ENCODE data around the gene BORCS8.
"Not testable (repeated sequence)": the region's sequence is repeated elsewhere in the genome, so short reads cannot be mapped to it uniquely, and the experiment has no call there.

Gene BORCS8

DNA sequence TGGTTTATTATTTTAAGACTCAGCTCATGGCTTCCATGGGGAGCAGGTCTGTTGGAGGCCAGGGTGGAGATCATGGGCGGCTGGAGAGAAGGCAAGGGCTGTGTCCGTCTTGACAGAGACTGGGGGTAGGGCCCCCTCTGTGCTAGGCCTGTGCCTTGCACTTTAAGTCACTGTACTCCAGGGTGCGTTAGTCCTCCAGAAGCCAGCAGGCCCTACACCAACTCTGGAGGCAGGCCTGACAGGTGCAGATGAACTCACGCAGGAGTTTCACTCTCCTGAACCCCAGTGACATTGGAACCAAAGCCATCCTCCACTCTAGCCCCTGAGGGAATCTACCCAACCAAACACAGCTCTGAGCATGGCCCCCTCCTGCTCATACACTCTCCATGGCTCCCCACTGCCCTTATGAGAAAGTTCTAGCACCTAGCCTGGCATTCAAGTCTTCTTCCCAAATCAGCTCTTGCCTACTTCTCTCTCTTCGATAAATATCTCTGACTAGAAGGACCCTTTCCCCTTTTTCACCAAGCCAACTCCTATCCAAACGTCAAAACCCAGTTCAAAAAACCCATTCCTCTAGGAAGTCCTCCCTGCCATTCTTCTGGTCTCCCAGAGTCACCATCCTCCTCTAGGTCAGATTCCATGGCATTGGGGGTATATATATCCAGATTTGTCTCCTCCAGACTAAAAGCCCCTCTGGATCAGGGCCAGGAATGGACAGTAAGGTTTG, 37.0 kb downstream of the BORCS8 start:
- Mint-ChIP-seq H3K9me3 (no peaks in the 10 kb centered on the region), H3K27ac (no peak overlapping the region), H3K27me3 (ENCODE audit: low read depth) (no peaks in the 10 kb centered on the region), H3K4me3 (no peak overlapping the region), H3K36me3 (ENCODE audit: low read depth) (peaks cover 8% of the 10 kb centered on the region), H3K4me1 (ENCODE audit: low read depth) (no peaks in the 10 kb centered on the region)

DNA sequence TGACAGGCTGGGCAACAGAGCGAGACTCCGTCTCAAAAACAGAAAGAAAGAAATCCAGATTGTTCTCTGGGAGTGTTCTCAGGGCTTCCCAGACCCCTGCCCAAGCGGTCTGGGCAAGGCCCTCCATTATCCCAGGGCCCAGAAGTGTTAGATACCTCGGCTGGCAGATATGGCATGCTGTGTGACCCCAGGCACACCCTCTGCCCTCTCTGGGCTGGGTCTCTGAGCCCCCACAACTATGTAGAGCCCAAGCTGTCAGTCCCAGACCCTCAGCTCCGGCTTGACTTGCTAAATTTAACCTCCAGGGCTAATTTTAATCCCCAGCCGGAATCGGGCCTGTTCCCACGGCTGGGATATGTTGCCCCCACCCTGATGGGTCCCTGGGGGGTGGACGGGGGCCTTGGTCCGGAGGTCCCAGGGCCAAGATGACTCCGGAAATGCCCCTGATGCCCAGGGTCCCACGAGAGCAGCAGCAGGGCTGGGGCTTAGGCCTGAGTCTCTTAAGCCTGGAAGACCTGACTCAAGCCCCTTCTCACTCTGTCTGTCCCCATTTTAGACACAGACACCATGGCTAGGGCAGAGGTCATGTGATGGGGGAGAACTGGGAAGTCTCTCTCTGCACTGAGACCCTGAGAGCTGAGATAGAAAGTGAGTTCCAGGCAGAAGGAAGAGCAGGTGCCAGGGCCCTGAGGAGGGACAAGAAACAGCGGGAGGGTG, 39.1 kb downstream of the BORCS8 start:
- Mint-ChIP-seq H3K4me1 (ENCODE audit: low read depth) (no peaks in the 10 kb centered on the region), H3K36me3 (ENCODE audit: low read depth) (peaks cover 14% of the 10 kb centered on the region), H3K27ac (no peak overlapping the region), H3K4me3 (no peak overlapping the region), H3K27me3 (ENCODE audit: low read depth) (no peaks in the 10 kb centered on the region), H3K9me3 (no peaks in the 10 kb centered on the region)

DNA sequence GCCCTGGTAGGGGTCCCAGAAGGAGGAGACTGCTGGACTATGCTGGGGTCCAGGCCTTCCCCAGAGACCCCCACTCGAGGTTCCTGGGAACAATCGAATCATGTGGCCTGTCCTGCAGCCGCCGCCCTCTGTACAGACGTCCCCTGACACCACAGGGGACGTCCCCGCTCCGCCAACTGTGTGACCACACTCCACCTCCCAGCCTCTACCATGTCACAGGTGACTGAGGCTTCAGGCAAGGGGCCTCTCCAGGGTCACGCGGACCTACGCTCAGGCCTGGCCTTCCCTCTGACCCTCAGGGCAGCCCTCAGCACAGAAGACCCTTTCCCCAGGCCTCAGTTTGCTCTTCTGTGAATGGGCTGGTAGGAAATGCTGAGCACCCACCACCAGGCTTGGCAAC, 40.5 kb downstream of the BORCS8 start:
- Mint-ChIP-seq H3K27me3 (ENCODE audit: low read depth) (no peaks in the 10 kb centered on the region), H3K27ac (no peak overlapping the region), H3K4me1 (ENCODE audit: low read depth) (no peaks in the 10 kb centered on the region), H3K4me3 (no peak overlapping the region), H3K36me3 (ENCODE audit: low read depth) (peaks cover 13% of the 10 kb centered on the region), H3K9me3 (no peaks in the 10 kb centered on the region)

DNA sequence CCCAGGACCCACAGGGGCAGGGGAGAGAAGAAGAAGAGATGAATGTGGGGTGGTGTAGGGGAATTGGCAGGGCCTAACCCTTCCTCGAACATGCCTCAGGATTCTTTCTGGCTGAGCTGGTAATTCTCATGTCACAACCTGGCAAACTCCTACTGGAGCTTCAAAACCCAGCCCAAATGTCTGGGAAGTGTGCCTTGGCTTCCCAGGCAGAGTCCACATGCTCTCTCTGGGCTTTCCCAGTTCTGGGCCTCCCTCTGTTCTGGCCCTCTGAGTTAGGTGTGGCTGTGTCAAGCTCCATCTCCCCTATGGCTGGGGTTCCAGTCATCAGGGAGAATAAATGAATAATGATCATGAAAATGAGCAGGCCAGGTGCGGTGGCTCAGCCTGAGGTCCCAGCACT, 42.5 kb downstream of the BORCS8 start:
- Mint-ChIP-seq H3K4me3 (no peak overlapping the region), H3K4me1 (ENCODE audit: low read depth) (no peaks in the 10 kb centered on the region), H3K36me3 (ENCODE audit: low read depth) (peaks cover 7% of the 10 kb centered on the region), H3K27ac (no peak overlapping the region), H3K9me3 (no peaks in the 10 kb centered on the region), H3K27me3 (ENCODE audit: low read depth) (no peaks in the 10 kb centered on the region)

DNA sequence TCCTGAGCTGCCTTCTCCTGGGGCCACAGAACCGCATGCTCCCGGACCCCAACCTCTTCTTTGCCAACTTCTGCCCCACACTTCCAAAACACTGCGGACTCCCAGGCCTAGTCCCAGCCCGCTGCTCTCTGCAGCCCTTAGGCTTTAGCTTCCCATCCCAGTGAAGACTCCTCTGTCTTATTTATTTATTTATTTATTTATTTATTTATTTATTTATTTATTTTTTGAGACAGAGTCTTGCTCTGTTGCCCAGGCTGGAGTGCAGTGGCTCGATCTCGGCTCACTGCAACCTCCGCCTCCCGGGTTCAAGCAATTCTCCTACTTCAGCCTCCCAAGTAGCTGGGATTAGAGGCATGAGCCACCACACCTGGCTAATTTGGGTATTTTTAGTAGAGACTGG, 43.4 kb downstream of the BORCS8 start:
- not testable (repeated sequence) for H3K4me3 Mint-ChIP-seq; H3K9me3 Mint-ChIP-seq; H3K36me3 Mint-ChIP-seq (ENCODE audit: low read depth); H3K27me3 Mint-ChIP-seq (ENCODE audit: low read depth); H3K27ac Mint-ChIP-seq; H3K4me1 Mint-ChIP-seq (ENCODE audit: low read depth)

DNA sequence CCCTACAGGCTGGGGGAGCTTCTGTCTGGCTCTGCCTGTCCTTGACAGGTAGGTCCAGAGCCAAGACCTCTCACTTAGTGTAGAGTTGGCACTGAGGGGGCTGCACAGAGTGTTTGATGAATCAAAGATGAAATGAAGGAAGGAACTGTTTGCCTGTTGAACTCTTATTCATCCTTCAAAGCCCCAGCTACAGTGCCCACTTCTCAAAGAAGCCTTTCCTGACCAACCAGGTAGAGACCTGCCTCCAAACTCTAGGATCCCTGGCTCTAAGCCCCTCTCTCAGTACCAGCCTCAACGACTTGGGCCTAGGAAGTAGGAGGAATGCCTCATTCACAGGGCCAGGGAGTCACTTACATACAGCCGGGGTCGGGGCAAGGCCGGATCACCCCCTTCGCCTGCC, 44.6 kb downstream of the BORCS8 start:
- Mint-ChIP-seq H3K36me3 (ENCODE audit: low read depth) (peaks cover 7% of the 10 kb centered on the region), H3K9me3 (no peaks in the 10 kb centered on the region), H3K4me3 (no peak overlapping the region), H3K27me3 (ENCODE audit: low read depth) (no peaks in the 10 kb centered on the region), H3K4me1 (ENCODE audit: low read depth) (no peaks in the 10 kb centered on the region), H3K27ac (no peak overlapping the region)

DNA sequence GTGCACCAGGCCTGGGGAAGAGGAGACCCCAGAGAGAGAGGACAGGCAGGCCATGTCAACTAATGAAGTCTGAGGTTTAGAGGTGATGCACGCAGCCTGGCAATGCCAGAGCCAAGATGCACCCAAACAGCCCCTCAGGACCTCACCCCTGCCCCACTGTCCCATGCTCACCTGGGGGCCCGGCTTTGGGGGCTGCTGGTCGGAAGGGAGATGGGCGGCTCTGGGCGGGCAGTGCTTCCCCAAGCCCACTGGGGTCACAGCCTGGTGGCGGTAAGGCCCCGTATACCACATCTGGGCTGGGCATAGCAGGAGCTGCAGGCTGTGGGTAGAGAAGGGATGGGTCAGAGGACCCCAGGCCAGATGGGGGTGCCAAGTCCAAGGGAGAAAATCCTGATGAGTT, 45.1 kb downstream of the BORCS8 start:
- H3K4me1 Mint-ChIP-seq (ENCODE audit: low read depth): no peaks in the 10 kb centered on the region
- H3K4me3 Mint-ChIP-seq: no peak overlapping the region
- H3K27me3 Mint-ChIP-seq (ENCODE audit: low read depth): no peaks in the 10 kb centered on the region
- peaks cover 7% of the 10 kb centered on the region for H3K36me3 Mint-ChIP-seq (ENCODE audit: low read depth)
- no peak overlapping the region for H3K27ac Mint-ChIP-seq
- H3K9me3 Mint-ChIP-seq: no peaks in the 10 kb centered on the region

DNA sequence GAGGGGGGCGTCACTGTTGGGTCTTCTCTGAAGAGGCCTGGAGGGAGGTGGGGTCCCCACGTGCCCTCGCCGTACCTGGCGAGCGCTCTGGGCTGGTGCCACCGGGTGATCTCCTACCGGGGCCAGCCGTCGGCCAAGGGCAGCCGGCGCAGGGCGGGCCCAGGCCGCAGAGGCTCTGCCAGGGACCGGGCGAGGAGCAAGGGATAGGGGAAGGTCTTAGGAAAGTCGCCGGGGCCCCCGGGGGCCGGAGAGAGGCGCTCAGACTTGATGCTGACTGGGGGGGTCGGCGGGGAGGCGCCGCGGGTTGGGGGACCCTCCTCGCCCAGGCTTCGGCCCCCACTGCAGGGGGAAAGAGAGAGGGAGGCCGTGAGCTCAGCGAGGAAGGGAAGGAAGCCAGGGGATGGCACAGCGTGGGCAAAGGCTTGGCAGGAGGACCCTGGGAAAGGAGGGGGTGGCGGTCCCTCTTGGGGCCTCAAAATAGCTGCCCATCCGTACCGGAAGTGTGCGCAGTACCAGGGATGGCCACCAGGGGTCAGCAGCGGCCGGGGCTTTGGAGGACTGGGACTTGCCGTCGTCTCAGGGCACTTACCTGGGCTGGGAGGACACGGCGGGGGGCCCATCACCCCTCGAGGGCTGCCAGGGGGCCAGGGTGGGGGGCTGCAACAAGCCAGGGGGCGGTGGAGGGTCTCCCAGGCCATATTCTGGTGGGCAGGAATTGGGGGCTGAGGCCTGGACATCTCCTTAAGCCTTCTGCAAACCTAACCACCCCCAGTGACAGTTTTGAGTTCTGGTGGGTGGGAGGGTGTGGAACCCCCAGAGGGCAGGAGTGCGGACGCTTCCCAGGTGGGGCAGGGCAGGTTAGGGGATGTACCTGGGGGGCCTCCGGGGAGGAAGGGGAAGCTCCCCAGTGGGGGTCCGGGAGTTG, 46.0 kb downstream of the BORCS8 start:
- Mint-ChIP-seq H3K4me1 (ENCODE audit: low read depth) (no peaks in the 10 kb centered on the region), H3K9me3 (no peaks in the 10 kb centered on the region), H3K27me3 (ENCODE audit: low read depth) (no peaks in the 10 kb centered on the region), H3K27ac (no peak overlapping the region), H3K4me3 (no peak overlapping the region), H3K36me3 (ENCODE audit: low read depth) (peaks cover 7% of the 10 kb centered on the region)

DNA sequence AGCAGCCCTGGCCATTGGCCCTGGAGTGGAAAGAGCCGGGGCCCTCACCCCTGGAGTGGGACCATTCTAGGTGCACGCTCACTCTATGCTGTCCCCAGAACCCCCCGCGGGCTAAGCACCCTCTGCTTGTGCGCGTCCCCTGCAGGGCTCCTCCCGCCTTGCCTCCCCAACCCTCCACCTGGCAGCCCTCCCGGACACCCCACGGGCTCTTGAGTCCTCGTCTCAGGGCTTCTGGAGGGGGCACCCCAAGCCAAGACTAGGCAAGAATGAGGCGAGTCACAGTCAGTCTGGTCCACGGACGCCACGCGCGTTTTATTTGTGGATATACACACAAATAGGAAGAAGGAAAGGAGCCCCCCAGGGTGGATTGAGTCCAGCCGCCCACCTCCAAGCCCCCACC, 46.7 kb downstream of the BORCS8 start:
- Mint-ChIP-seq H3K27me3 (ENCODE audit: low read depth) (no peaks in the 10 kb centered on the region), H3K4me3 (no peak overlapping the region), H3K4me1 (ENCODE audit: low read depth) (no peaks in the 10 kb centered on the region), H3K27ac (peak overlapping the region; percentile 43), H3K9me3 (no peaks in the 10 kb centered on the region), H3K36me3 (ENCODE audit: low read depth) (peaks cover 7% of the 10 kb centered on the region)

DNA sequence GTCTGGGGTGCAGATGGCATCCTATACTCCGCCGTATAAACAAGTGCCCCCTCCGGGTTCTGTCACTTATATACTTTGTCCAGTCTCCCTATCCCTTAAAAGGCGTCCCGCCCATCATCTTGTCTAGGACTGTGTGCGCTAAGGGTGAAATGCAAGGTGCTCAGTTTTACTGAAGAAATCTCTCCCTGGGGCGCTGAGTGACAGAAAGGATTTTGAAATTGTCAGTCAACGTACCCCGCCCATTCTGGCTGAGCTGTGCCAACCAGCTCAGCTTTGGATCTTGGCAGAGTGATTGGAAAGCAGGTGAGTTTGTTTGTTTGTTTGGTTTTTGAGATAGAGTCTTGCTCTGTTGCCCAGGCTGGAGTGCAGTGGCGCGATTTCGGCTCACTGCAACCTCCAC, 49.6 kb downstream of the BORCS8 start:
- Mint-ChIP-seq H3K27ac (no peak overlapping the region), H3K4me3 (no peak overlapping the region), H3K36me3 (ENCODE audit: low read depth) (no peaks in the 10 kb centered on the region), H3K27me3 (ENCODE audit: low read depth) (no peaks in the 10 kb centered on the region), H3K9me3 (no peaks in the 10 kb centered on the region), H3K4me1 (ENCODE audit: low read depth) (peaks cover 21% of the 10 kb centered on the region)

DNA sequence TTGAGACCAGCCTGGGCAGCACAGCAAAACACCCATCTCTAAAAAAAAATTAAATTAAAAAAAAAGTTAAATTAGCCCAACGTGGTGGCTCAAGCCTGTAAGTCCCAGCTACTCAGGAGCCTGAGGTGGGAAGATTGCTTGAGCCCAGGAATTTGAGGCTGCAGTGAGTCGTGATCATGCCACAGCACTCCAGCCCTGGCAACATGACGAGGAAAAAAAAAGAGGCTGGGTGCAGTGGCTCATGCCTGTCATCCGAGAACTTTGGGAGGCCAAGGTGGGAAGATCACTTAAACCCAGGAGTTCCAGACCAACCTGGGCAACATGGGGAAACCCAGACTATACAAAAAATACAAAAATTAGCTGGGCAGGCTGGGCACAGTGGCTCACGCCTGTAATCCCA, 51.5 kb downstream of the BORCS8 start:
- H3K4me3 Mint-ChIP-seq: no peak overlapping the region
- peaks cover 25% of the 10 kb centered on the region for H3K4me1 Mint-ChIP-seq (ENCODE audit: low read depth)
- no peaks in the 10 kb centered on the region for H3K27me3 Mint-ChIP-seq (ENCODE audit: low read depth)
- no peak overlapping the region for H3K27ac Mint-ChIP-seq
- no peaks in the 10 kb centered on the region for H3K9me3 Mint-ChIP-seq
- no peaks in the 10 kb centered on the region for H3K36me3 Mint-ChIP-seq (ENCODE audit: low read depth)

DNA sequence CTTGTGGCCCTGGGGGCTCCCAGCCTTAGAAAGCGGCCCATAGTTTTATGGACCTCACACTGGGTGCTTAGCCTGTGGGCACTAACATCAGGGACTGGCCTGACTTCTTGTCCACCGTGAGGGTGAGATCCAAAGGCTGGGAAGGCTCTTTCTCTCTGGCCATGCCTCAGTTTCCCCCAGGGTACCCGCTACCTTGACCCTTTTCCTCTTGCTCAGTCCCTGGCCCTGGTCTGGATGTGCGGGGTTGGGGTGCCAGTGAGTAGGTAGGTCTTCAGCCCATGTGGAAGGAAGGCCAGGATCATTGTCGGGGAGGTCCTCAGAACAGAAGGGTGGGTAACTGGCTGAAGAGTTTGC, 52.1 kb downstream of the BORCS8 start:
- no peak overlapping the region for H3K27ac Mint-ChIP-seq

DNA sequence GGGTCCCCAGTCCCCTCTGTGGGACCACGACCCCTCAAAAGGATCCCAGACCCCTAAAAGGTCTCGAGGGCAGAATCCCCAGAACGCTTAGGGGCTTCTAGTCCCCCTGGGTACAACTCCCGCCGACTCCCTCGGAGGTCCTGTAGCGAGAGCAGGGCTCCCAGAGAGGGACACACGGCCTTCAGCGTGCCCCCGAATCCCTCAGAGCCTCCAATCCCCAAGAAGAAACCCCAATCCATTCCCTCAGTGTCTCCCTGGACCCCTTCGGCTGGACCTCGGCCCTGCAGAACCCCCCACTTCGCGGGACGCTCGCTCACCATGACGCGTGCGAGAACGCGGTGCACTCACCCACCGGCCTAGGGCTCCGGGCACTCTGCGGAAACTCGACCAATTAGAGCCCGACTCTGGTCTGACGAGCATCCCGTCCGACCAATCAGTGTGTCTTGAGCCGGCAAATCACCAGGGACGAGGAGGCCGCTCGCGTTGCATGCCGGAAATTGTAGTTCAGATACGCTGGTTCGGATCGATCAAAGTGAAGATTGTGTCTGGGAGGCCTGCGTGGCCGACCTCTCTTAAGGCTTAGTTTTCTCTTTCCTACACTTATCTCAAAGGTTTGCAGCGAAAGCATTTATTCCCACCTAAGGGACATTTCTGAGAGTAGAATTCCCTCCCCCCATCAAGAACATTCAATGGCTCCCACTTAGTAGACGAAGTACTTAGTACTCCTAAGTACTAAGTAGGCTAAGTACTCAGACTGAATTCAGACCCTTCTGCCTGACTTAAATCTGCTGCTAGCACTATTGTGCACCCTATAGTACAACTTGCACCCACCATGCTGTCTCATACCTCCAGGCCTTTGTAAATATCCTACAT, 53.6 kb downstream of the BORCS8 start, which contains the start of gene TMEM161A:
TMEM161A (minus strand) TSS at position 370 of the 873 bp plus-strand sequence; CDS start at position 320, 50 bp downstream.
- peaks cover 3% of the 10 kb centered on the region for H3K36me3 Mint-ChIP-seq (ENCODE audit: low read depth)
- peaks cover 28% of the 10 kb centered on the region for H3K4me1 Mint-ChIP-seq (ENCODE audit: low read depth)
- peak within 1 kb of the TSS; percentile 98 for H3K4me3 Mint-ChIP-seq
- H3K27me3 Mint-ChIP-seq (ENCODE audit: low read depth): no peaks in the 10 kb centered on the region
- peak within 1 kb of the TSS; percentile 96 for H3K27ac Mint-ChIP-seq
- H3K9me3 Mint-ChIP-seq: no peaks in the 10 kb centered on the region

More for the DNA sequence above, 52.1 kb downstream of the BORCS8 start:
- Mint-ChIP-seq H3K9me3 (no peaks in the 10 kb centered on the region), H3K4me1 (ENCODE audit: low read depth) (peaks cover 28% of the 10 kb centered on the region), H3K36me3 (ENCODE audit: low read depth) (no peaks in the 10 kb centered on the region), H3K4me3 (no peak overlapping the region), H3K27me3 (ENCODE audit: low read depth) (no peaks in the 10 kb centered on the region)

DNA sequence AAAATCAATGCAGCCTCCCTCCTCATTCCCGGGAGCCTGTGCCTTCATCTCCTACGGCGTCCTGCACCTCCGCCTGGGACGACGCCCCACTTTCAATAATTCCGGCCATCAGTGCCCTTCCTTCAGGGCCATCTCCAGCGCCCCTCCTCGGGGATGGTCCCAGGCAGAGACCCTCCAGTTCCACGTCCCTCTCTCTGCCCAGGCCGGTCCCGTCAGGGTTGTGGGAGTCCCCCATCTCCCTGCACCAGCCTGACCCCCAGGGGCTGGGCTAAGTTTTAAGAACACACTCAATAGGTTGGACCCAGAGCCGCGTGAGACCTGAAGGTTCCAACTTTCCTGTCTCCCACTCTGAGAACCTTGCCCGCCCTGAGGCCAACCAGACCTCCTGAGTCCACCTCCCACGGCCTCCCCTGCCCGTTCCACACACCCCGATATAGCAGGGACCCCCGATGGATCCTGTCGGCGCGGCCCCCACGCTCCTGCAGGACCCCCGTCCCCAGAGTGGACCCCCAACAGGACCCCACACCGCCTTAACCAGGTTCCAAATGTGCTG, 54.3 kb downstream of the BORCS8 start:
- peaks cover 28% of the 10 kb centered on the region for H3K4me1 Mint-ChIP-seq (ENCODE audit: low read depth)
- H3K27ac Mint-ChIP-seq: peak overlapping the region; percentile 96
- H3K27me3 Mint-ChIP-seq (ENCODE audit: low read depth): no peaks in the 10 kb centered on the region
- H3K36me3 Mint-ChIP-seq (ENCODE audit: low read depth): peaks cover 3% of the 10 kb centered on the region
- H3K4me3 Mint-ChIP-seq: peak overlapping the region; percentile 98
- no peaks in the 10 kb centered on the region for H3K9me3 Mint-ChIP-seq
